ENCODE data around the gene MCCD1. TPM values are rescaled to one million over a fixed set of nuclear protein-coding genes. Genes with fewer than 3 reads are reported as not detected.
A peak's percentile ranks its signal among the peaks of the same experiment; 100 is the strongest.
"Not testable (repeated sequence)": the region's sequence is repeated elsewhere in the genome, so short reads cannot be mapped to it uniquely, and the experiment has no call there.

Gene MCCD1
- total RNA-seq, 1 experiment from 2014 or later: not detected

DNA sequence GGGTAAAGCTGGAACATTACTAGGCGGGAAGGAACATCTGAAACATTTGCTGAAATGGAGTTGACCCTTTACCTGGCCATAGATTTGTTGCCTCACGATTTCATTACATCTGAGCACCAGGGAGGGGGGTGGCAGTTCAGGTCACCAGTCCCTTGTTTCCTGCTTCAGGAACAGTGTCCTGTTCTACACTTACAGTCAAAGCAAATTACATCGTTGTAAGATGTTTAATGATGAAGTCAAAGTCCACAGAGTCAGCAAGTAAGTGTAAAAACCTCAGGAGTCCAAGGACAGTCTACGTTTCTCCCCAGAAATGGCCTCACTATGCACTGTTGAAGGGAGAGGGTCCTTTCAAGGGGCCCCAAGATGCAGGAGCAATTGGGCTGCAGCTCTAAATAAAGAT, 39.7 kb upstream of the MCCD1 start:
- H3K27ac Mint-ChIP-seq (ENCODE audit: unreplicated experiment): no peak overlapping the region
- H3K9me3 ChIP-seq: no peaks in the 10 kb centered on the region
- DNase-seq: no peak
- H3K4me3 ChIP-seq (ENCODE audit: low read depth, low read length): no peak overlapping the region
- TF ChIP-seq, protein P1, sequence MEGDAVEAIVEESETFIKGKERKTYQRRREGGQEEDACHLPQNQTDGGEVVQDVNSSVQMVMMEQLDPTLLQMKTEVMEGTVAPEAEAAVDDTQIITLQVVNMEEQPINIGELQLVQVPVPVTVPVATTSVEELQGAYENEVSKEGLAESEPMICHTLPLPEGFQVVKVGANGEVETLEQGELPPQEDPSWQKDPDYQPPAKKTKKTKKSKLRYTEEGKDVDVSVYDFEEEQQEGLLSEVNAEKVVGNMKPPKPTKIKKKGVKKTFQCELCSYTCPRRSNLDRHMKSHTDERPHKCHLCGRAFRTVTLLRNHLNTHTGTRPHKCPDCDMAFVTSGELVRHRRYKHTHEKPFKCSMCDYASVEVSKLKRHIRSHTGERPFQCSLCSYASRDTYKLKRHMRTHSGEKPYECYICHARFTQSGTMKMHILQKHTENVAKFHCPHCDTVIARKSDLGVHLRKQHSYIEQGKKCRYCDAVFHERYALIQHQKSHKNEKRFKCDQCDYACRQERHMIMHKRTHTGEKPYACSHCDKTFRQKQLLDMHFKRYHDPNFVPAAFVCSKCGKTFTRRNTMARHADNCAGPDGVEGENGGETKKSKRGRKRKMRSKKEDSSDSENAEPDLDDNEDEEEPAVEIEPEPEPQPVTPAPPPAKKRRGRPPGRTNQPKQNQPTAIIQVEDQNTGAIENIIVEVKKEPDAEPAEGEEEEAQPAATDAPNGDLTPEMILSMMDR (IDR thresholded peaks at IDR 0.05; ENCODE audit: insufficient read depth in 1 of 2, low read depth in 1 of 2, low read length in 1 of 2, severe bottlenecking in 1 of 2, unreplicated experiment in 1 of 2): no peak
- ChIA-PET CTCF (no interaction called here), POLR2A (no interaction called here)
- no peaks in the 10 kb centered on the region for H3K4me1 ChIP-seq
- no peaks in the 10 kb centered on the region for H3K27me3 ChIP-seq (replicated peaks; ENCODE audit: control insufficient read depth, insufficient read depth, low read length)
- H3K36me3 ChIP-seq (ENCODE audit: control insufficient read depth, insufficient read depth, low read length): no peaks in the 10 kb centered on the region
- no peaks in the 10 kb centered on the region for H3K36me3 Mint-ChIP-seq (ENCODE audit: insufficient read depth, unreplicated experiment)
- BruUV-seq (replicated peaks): no TSS peak
- intact Hi-C loops (cut with micrococcal nuclease; ENCODE audit: unreplicated experiment): no loop called here
- H3K4me1 Mint-ChIP-seq (ENCODE audit: low read depth, unreplicated experiment): peaks cover 7% of the 10 kb centered on the region
- H3K4me3 Mint-ChIP-seq (ENCODE audit: unreplicated experiment): no peak overlapping the region
- no peaks in the 10 kb centered on the region for H3K9me3 Mint-ChIP-seq (ENCODE audit: unreplicated experiment)
- peaks cover 14% of the 10 kb centered on the region for H3K27me3 Mint-ChIP-seq (ENCODE audit: insufficient read depth, unreplicated experiment)

- Mint-ChIP-seq H3K27me3 (ENCODE audit: insufficient read depth, unreplicated experiment) (peaks cover 16% of the 10 kb centered on the region), H3K4me1 (ENCODE audit: low read depth, unreplicated experiment) (peaks cover 7% of the 10 kb centered on the region), H3K4me3 (ENCODE audit: unreplicated experiment) (no peak overlapping the region), H3K27ac (ENCODE audit: unreplicated experiment) (no peak overlapping the region), H3K9me3 (ENCODE audit: unreplicated experiment) (no peaks in the 10 kb centered on the region), H3K36me3 (ENCODE audit: insufficient read depth, unreplicated experiment) (no peaks in the 10 kb centered on the region)
- TF ChIP-seq, protein P1 (IDR thresholded peaks at IDR 0.05; ENCODE audit: insufficient read depth in 1 of 2, low read depth in 1 of 2, low read length in 1 of 2, severe bottlenecking in 1 of 2, unreplicated experiment in 1 of 2): no peak
- ChIA-PET CTCF (no interaction called here), POLR2A (no interaction called here)
- no peaks in the 10 kb centered on the region for H3K4me1 ChIP-seq
- intact Hi-C loops (cut with micrococcal nuclease; ENCODE audit: unreplicated experiment): loop anchor here (5.0 to 10.0 kb wide), 2 partner anchors 37 to 85 kb away; partner anchors contain the start of genes MCCD1 and MICA
- no peak for DNase-seq
- no TSS peak for BruUV-seq (replicated peaks)
- H3K9me3 ChIP-seq: no peaks in the 10 kb centered on the region
- H3K4me3 ChIP-seq (ENCODE audit: low read depth, low read length): no peak overlapping the region
- H3K27me3 ChIP-seq (replicated peaks; ENCODE audit: control insufficient read depth, insufficient read depth, low read length): no peaks in the 10 kb centered on the region
- no peaks in the 10 kb centered on the region for H3K36me3 ChIP-seq (ENCODE audit: control insufficient read depth, insufficient read depth, low read length)
These were observed 38.5 kb upstream of the MCCD1 start for GRCh38 chr6:31490115-31490873.

DNA sequence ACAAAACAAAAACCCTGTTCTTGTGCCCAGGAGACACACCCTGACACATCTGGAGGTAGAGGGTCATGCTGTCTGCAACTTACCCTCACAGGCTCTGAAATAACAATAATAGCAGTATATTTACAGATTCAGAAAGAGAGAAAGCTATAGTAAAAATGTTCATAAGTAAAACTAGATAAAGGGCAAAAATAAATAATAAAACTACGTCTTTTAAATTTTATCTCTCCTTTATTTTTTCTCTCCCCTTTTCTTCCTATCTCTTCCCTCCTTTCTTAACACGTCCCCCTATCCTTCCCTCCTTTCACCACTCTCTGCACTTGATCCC, 35.2 kb upstream of the MCCD1 start:
- peaks cover 19% of the 10 kb centered on the region for H3K27me3 Mint-ChIP-seq (ENCODE audit: insufficient read depth, unreplicated experiment)
- H3K9me3 ChIP-seq; H3K4me1 ChIP-seq; BruUV-seq (replicated peaks); H3K9me3 Mint-ChIP-seq (ENCODE audit: unreplicated experiment); H3K27me3 ChIP-seq (replicated peaks; ENCODE audit: control insufficient read depth, insufficient read depth, low read length); POLR2A ChIA-PET; H3K27ac Mint-ChIP-seq (ENCODE audit: unreplicated experiment); DNase-seq; H3K36me3 Mint-ChIP-seq (ENCODE audit: insufficient read depth, unreplicated experiment); H3K36me3 ChIP-seq (ENCODE audit: control insufficient read depth, insufficient read depth, low read length): not testable (repeated sequence)
- H3K4me3 Mint-ChIP-seq (ENCODE audit: unreplicated experiment): peak overlapping the region; percentile 41
- peaks cover 18% of the 10 kb centered on the region for H3K4me1 Mint-ChIP-seq (ENCODE audit: low read depth, unreplicated experiment)
- CTCF ChIA-PET: interaction anchor here (0.6 kb wide), 1 partner anchor 189 kb away, joined by 3 read pairs; no protein-coding TSS in a partner anchor
- intact Hi-C loops (cut with micrococcal nuclease; ENCODE audit: unreplicated experiment): loop anchor here (1.0 to 10.0 kb wide), 4 partner anchors 34 to 105 kb away; partner anchors contain the start of genes ATP6V1G2, MCCD1 and MICA
- peak overlapping the region; percentile 55; the same call in 1 of the 2 replicates for H3K4me3 ChIP-seq (ENCODE audit: low read depth, low read length)
